PC-9 (cell line): ENCODE results near the gene ZNF394. TPM values are rescaled to one million over a fixed set of nuclear protein-coding genes. Genes with fewer than 3 reads are reported as not detected.

Experiments used
- BruUV-seq: library from RNA; stranded (reverse); fragments of 400-500 nt; replicated peaks from 2 replicates; lab custom pipeline; 2021; lab: Mats Ljungman, UMichigan
- CTCF ChIA-PET: fragments of 300-600 bp; sonication (Branson Sonifier 250); formaldehyde crosslinking; loops from one replicate; lab custom pipeline; 2022; ENCODE audit warnings: antibody characterized with exemption; lab: Charles Lee
- POLR2A ChIA-PET: fragments of 300-600 bp; sonication (Branson Sonifier 250); formaldehyde crosslinking; loops from one replicate; lab custom pipeline; 2022; ENCODE audit warnings: antibody characterized with exemption; ENCODE audit not compliant: unreplicated experiment; lab: Charles Lee
- DNase-seq, 2 experiments: peaks; one replicate each; pipeline versions ENCODE4 v3.0.0 to v3.0.0-alpha.2; 2015 to 2022; ENCODE audit warnings: mixed read lengths in 1 of 2
- H2AFZ ChIP-seq: fragments of 200-600 bp; sonication (generic); 2 replicates; pipeline ENCODE4 v1.8.1; 2017; ENCODE audit warnings: antibody characterized with exemption
- H3F3A ChIP-seq: fragments of 200-600 bp; sonication (generic); 2 replicates; pipeline ENCODE4 v1.8.1; 2017; ENCODE audit warnings: antibody characterized with exemption, mild to moderate bottlenecking, low read depth; ENCODE audit not compliant: insufficient read depth
- H3K27ac ChIP-seq: fragments of 200-600 bp; sonication (generic); 2 replicates; pipeline ENCODE4 v1.6.1; 2016; ENCODE audit warnings: mixed run types
- H3K27me3 ChIP-seq: fragments of 200-600 bp; sonication (generic); 2 replicates; pipeline ENCODE4 v1.6.1; 2016; ENCODE audit warnings: low read depth, mixed run types; ENCODE audit not compliant: insufficient read depth
- H3K36me3 ChIP-seq: fragments of 200-600 bp; sonication (generic); 2 replicates; pipeline ENCODE4 v1.6.1; 2016; ENCODE audit warnings: low read depth, mixed run types
- H3K4me1 ChIP-seq: fragments of 200-600 bp; sonication (generic); replicated peaks from 2 replicates; pipeline ENCODE4 v1.6.1; 2016; ENCODE audit warnings: mixed run types; ENCODE audit not compliant: insufficient read depth
- H3K4me2 ChIP-seq: fragments of 200-600 bp; sonication (generic); 2 replicates; pipeline ENCODE4 v1.6.1; 2017; ENCODE audit warnings: mixed run types
- H3K4me3 ChIP-seq: fragments of 200-600 bp; sonication (generic); 2 replicates; pipeline ENCODE4 v1.6.1; 2016; ENCODE audit warnings: mixed run types
- H3K79me2 ChIP-seq: fragments of 200-600 bp; sonication (generic); 2 replicates; pipeline ENCODE4 v1.6.1; 2017; ENCODE audit warnings: low read depth, mixed run types
- H3K9me2 ChIP-seq: fragments of 200-600 bp; sonication (generic); 2 replicates; pipeline ENCODE4 v1.8.1; 2017; ENCODE audit warnings: mild to moderate bottlenecking; ENCODE audit not compliant: insufficient read depth
- H3K9me3 ChIP-seq: fragments of 200-600 bp; sonication (generic); 2 replicates; pipeline ENCODE4 v1.8.1; 2016; ENCODE audit warnings: low read depth; ENCODE audit not compliant: insufficient read depth
- H4K20me1 ChIP-seq: fragments of 200-600 bp; sonication (generic); 2 replicates; pipeline ENCODE4 v1.8.1; 2017; ENCODE audit not compliant: insufficient read depth
- EZH2 ChIP-seq: fragments of 200-600 bp; sonication (generic); IDR thresholded peaks from 2 replicates; pipeline ENCODE4 v1.8.0; 2017; ENCODE audit warnings: antibody characterized with exemption, low read depth
- intact Hi-C: fragments of 100-400 bp; cut with micrococcal nuclease; formaldehyde crosslinking; loops from one replicate; pipeline ENCODE4 v1.10.0; 2022; ENCODE audit not compliant: unreplicated experiment
- total RNA-seq: library from RNA; stranded (reverse); gene quantifications from 2 replicates; pipeline ENCODE4 v1.2.3, GENCODE V29; 2021
- TF ChIP-seq, protein P1 (sequence below): fragments of 200-600 bp; sonication (generic); conservative IDR thresholded peaks from 2 replicates; pipeline ENCODE4 v1.6.1; 2017; ENCODE audit warnings: mixed run types, antibody characterized with exemption, mild to moderate bottlenecking, moderate library complexity

Gene ZNF394
- total RNA-seq, 1 experiment from 2014 or later = 21.1 TPM

DNA sequence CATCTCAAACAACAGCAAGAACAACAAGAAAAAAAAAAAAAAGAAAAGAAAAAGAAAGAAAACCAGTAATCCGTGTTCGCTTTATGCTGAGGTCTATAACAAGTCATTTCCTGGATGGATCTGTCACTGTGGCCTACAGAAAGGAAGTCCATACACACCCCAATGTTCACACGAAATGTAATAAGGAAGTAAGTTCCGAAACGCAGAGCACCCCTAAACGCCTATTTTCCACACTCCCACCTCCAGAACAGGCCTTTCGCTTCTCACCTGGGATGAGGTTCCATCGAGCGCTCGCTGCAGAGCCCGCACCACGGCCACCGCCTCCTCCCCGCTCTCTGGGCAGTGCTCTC is 735 bp downstream of the ZNF394 start:
- no peak for DNase-seq
- H3K27ac ChIP-seq = peak overlapping the region; percentile 57; the same call in 1 of the 2 replicates
- BruUV-seq = no TSS peak
- H3K9me3 ChIP-seq = peaks cover 7% of the 10 kb centered on the region
- H3K4me1 ChIP-seq = peaks cover 19% of the 10 kb centered on the region
- H3K36me3 ChIP-seq = peaks cover 13% of the 10 kb centered on the region
- no peaks in the 10 kb centered on the region for H3K9me2 ChIP-seq
- H3F3A ChIP-seq = 0 out of 2 replicates have a peak, but pooled peaks cover 13% of the 10 kb centered on the region
- H4K20me1 ChIP-seq = peaks cover 14% of the 10 kb centered on the region
- POLR2A ChIA-PET = interaction anchor here (0.5 to 0.6 kb wide), 2 partner anchors 209 to 340 kb away, joined by 3 read pairs; no protein-coding TSS in a partner anchor
- intact Hi-C loops = no loop called here
- no peaks in the 10 kb centered on the region for H3K27me3 ChIP-seq
- TF ChIP-seq EZH2 = no peak
- TF ChIP-seq, protein P1, sequence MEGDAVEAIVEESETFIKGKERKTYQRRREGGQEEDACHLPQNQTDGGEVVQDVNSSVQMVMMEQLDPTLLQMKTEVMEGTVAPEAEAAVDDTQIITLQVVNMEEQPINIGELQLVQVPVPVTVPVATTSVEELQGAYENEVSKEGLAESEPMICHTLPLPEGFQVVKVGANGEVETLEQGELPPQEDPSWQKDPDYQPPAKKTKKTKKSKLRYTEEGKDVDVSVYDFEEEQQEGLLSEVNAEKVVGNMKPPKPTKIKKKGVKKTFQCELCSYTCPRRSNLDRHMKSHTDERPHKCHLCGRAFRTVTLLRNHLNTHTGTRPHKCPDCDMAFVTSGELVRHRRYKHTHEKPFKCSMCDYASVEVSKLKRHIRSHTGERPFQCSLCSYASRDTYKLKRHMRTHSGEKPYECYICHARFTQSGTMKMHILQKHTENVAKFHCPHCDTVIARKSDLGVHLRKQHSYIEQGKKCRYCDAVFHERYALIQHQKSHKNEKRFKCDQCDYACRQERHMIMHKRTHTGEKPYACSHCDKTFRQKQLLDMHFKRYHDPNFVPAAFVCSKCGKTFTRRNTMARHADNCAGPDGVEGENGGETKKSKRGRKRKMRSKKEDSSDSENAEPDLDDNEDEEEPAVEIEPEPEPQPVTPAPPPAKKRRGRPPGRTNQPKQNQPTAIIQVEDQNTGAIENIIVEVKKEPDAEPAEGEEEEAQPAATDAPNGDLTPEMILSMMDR = no peak
- H3K79me2 ChIP-seq = peaks cover 57% of the 10 kb centered on the region
- CTCF ChIA-PET = interaction anchor here (0.7 kb wide), 1 partner anchor 57 kb away, joined by 14 read pairs; no protein-coding TSS in a partner anchor
- peak overlapping the region; percentile 100 for H3K4me2 ChIP-seq
- peak overlapping the region; percentile 96 for H2AFZ ChIP-seq
- H3K4me3 ChIP-seq = peak overlapping the region; percentile 76

DNA sequence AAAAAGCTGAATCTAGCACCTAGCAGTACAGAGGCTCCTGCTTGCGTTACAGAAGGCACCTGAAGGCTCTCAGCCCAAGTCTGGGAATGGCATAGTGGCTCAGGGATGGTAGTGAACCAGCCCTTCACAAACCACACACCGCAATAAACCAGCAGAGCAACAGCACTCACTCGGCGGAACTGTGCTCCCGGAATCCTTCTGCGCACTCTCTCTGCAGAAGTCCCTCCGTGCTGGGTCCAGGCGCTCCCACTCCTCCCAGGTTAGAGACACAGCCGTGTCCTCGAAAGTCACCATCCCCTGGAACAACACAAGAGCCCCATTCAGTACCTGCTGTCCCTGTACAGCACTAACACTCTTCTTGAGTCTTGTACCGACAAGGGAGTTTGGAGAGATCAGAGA is 1.5 kb downstream of the ZNF394 start:
- Histone ChIP-seq H3K4me2 (peak overlapping the region; percentile 100), H3K36me3 (peaks cover 21% of the 10 kb centered on the region), H3K9me2 (no peaks in the 10 kb centered on the region), H3K4me3 (peak overlapping the region; percentile 76), H3K4me1 (peaks cover 19% of the 10 kb centered on the region), H3K79me2 (peaks cover 57% of the 10 kb centered on the region), H4K20me1 (peaks cover 14% of the 10 kb centered on the region), H3K27ac (no peak overlapping the region), H2AFZ (no peak overlapping the region), H3K9me3 (peaks cover 9% of the 10 kb centered on the region), H3F3A (peaks cover 18% of the 10 kb centered on the region; the same call in 1 of the 2 replicates), H3K27me3 (no peaks in the 10 kb centered on the region)
- TF ChIP-seq EZH2 = no peak
- TF ChIP-seq, protein P1 = no peak
- BruUV-seq = no TSS peak
- CTCF ChIA-PET = interaction anchor here (0.7 kb wide), 1 partner anchor 57 kb away, joined by 14 read pairs; no protein-coding TSS in a partner anchor
- intact Hi-C loops = no loop called here
- no peak for DNase-seq
- POLR2A ChIA-PET = interaction anchor here (0.6 kb wide), 1 partner anchor 22 kb away, joined by 3 read pairs; no protein-coding TSS in a partner anchor

DNA sequence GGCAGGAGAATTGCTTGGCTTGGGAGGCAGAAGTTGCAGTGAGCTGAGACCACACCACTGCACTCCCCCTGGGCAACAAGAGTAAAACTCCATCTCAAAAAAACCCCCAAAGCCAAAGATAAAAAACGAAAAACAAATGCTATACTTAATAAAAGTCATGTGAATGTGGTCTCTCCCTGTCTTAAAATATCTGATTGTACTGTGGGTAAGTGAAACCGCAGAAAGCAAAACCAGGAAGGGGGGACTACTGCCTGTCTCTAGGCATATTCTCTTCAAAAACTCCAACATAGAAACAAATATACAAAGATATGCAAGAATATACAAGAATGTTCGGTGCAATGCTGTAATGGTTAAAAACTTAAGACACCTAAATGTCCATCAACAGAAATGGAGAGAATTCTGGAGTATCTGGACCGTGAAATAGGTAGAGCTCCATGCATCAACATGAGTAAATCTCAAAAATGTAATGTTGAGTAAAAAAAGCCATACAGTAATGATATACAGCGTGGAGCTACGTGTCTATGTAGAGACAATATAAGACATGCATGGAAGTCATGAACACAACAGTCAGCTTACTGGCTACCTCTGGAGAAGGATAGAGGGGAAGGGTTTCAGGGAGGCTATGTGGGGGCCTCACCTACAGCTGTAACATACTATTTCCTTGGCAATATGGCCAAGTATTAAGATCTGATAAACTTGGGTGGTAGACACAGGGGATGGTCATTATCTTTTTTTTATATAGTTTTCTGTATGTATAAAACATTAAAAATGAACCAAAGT is 2.1 kb downstream of the ZNF394 start:
- POLR2A ChIA-PET = interaction anchor here (0.6 kb wide), 1 partner anchor 23 kb away, joined by 3 read pairs; no protein-coding TSS in a partner anchor
- intact Hi-C loops = no loop called here

More for the DNA sequence above, 2.1 kb downstream of the ZNF394 start:
- peak overlapping the region; percentile 100 for H3K4me2 ChIP-seq
- peaks cover 15% of the 10 kb centered on the region for H3K9me3 ChIP-seq
- BruUV-seq = no TSS peak
- TF ChIP-seq, protein P1 = no peak
- TF ChIP-seq EZH2 = no peak
- H3K4me1 ChIP-seq = peaks cover 19% of the 10 kb centered on the region
- H4K20me1 ChIP-seq = peaks cover 14% of the 10 kb centered on the region
- peaks cover 27% of the 10 kb centered on the region for H3K36me3 ChIP-seq
- no peaks in the 10 kb centered on the region for H3K27me3 ChIP-seq
- CTCF ChIA-PET = no interaction called here
- H3K27ac ChIP-seq = no peak overlapping the region
- no peak overlapping the region for H2AFZ ChIP-seq
- H3F3A ChIP-seq = peaks cover 15% of the 10 kb centered on the region; the same call in 1 of the 2 replicates
- peaks cover 57% of the 10 kb centered on the region for H3K79me2 ChIP-seq
- peak overlapping the region; percentile 76 for H3K4me3 ChIP-seq
- H3K9me2 ChIP-seq = no peaks in the 10 kb centered on the region
- DNase-seq = no peak
